ENCODE results near the gene BST1.

GRCh38 chr4:15706646-15707362 is 3.9 kb downstream of the BST1 start:
- no peak for TF ChIP-seq POLR2A (IDR thresholded peaks at IDR 0.05)
- no peak for TF ChIP-seq CTCF (IDR thresholded peaks at IDR 0.05)

All from testis (tissue), 2 donors.